SK-N-SH treated with all-trans-retinoic acid at 6 μM for 48 hours (cell line): Measurements from ENCODE around the gene PSORS1C2.

Source experiments
- CREB5 ChIP-seq: fragments of 250-450 bp; sonication (Bioruptor Pico); IDR thresholded peaks from 2 replicates; pipeline ENCODE4 v1.5.1; 2020; ENCODE audit warnings: low read depth, mild to moderate bottlenecking, moderate library complexity
- RARB ChIP-seq: fragments of 250-450 bp; sonication (Bioruptor Pico); IDR thresholded peaks from 2 replicates; pipeline ENCODE4 v1.8.0; 2021; ENCODE audit warnings: mild to moderate bottlenecking, moderate library complexity
- TCF4 ChIP-seq: fragments of 250-450 bp; sonication (Bioruptor Pico); IDR thresholded peaks from 2 replicates; pipeline ENCODE4 v1.8.0; 2021; ENCODE audit warnings: mild to moderate bottlenecking, moderate library complexity, borderline replicate concordance
- ZC3H10 ChIP-seq: fragments of 250-450 bp; sonication (Bioruptor Pico); IDR thresholded peaks from 2 replicates; pipeline ENCODE4 v1.5.1; 2021; ENCODE audit warnings: mild to moderate bottlenecking, moderate library complexity
- ZFP3 ChIP-seq: fragments of 250-450 bp; sonication (Bioruptor Pico); IDR thresholded peaks from 2 replicates; pipeline ENCODE4 v1.5.0; 2020; ENCODE audit warnings: mild to moderate bottlenecking, moderate library complexity

- TF ChIP-seq ZFP3 (CRISPR knock-in tag): no peak
- TF ChIP-seq CREB5 (CRISPR knock-in tag): no peak
- TF ChIP-seq TCF4 (CRISPR knock-in tag): no peak
- no peak for TF ChIP-seq ZC3H10 (CRISPR knock-in tag)
- no peak for TF ChIP-seq RARB (CRISPR knock-in tag)
Measured at GRCh38 chr6:31144970-31145340, 6.1 kb upstream of the PSORS1C2 start.
